NCI-H82 treated with DMSO at 0.1 percent for 48 hours (cell line): ENCODE data around the gene TCERG1L.
"Not testable (repeated sequence)": the region's sequence is repeated elsewhere in the genome, so short reads cannot be mapped to it uniquely, and the experiment has no call there.

Experiments used
- DNase-seq: peaks from one replicate; lab custom pipeline; 2025; ENCODE audit not compliant: unreplicated experiment; lab: John Stamatoyannopoulos, UW

The TCERG1L gene

DNA sequence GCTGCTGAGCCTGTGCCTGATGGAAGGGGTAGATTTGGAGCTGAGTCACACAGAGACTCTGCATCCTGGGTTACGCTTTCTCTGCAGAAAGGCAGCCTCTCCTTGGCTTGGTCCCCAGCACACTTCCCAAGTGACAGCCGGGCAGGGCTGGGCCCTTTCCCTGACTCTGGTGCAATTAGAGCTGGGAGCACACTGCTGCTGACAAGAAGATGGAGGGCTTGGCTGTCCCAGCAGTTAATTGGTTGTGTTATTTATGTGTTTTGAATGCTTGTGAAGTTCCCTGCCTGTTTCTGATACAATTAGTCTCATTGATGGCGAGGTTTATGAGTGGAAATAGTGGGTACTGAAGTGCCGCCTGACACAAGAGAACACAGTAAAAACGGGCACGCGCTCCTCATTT, 123.6 kb downstream of the TCERG1L start:
- no peak for DNase-seq

GRCh38 chr10:131187274-131187673, 124.2 kb downstream of the TCERG1L start:
- DNase-seq, result no peak

GRCh38 chr10:131186547-131187253, 124.8 kb downstream of the TCERG1L start:
- DNase-seq, result no peak

DNA sequence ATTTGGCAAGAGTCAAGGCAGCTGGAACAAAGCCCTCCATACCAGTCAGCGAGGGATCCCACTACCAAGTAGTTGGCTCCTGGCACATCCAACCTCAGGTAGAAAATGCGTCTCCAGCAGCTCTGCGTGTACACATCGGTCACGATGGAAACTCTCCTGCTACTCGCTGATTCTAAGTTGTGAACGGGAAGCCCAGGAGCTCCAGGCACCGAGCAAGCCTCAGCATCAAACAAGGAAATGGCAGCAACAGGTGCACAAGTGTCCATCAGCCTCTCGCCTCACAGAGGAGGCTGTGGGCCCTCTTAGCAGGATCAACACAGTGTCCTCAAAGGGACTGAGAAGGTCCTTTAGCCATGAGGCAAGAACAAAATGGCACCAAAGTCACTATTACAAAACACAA, 127.0 kb downstream of the TCERG1L start:
- DNase-seq, result no peak

GRCh38 chr10:131183546-131184045, 127.9 kb downstream of the TCERG1L start:
- DNase-seq, result no peak

DNA sequence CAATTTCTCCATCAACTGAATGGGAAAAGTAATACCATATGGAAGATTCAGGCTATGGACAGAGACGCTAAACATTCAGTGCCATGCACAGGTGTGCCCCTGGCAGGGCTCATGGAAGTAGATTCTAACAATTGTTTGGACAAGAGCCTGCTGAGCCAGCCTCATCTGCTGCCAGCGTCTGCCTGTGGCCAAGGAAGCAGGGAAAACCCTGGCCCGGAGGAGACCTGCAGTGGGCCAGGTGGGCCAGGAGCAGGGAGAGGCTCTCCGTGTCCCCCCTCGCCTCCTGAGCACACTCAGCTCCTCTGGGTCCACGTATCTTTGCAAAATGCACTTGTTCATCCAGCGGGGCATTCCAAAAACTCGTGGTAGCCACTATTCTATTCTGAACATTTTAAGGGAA, 130.1 kb downstream of the TCERG1L start:
- DNase-seq, result no peak

DNA sequence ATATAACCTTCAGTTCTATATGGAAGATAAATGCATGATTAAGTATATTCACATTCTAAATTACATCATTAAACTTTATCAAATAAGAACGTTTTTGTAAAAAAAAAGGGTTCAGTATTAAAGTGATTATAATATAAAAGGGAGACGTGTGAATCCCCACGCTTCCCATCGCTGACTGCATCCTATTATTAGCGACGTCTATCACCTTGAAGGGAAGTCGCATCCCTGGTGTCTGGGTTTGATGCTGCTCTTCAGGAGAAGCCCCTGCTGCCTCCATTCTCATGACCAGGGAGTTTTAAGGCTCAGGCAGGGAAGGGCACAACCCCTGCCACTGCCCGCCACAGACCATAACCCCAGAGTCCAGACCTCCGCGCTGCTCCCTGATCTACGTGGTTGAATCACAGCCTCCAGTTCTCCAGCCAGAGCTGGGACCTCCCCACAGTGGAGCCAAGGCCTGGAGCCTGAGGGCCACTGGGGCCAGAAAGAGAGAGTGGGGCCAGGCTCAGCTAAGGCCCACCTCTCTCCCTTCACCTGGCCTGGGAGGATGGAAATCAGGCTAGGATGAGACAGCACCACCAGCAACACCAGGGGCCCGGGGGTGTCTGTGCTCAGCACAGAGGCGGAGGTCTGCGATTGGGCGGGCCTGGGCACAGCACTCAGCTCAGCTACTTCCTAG, 130.6 kb downstream of the TCERG1L start:
- no peak for DNase-seq

- DNase-seq, result no peak
These were observed 131.4 kb downstream of the TCERG1L start for GRCh38 chr10:131180086-131180485.

DNA sequence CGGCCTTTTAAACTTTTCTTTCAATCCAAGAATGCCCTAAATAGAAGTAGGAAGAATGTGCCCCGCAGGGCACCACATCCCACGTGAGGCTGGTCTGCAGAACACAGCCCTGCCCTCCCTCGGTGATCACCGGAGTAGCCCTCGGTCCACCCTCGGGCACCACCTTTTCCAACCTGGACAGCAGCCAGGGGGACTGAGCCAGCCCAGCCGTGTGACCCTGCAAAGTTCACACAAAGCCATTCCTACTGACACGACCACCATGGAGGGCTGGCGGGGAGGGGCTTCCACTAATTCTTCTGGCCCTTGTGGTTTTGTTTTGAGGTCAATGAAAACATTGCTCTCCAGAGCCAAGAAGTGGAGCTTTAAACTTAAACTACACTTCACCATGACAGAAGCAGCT, 132.2 kb downstream of the TCERG1L start:
- DNase-seq, result no peak

DNA sequence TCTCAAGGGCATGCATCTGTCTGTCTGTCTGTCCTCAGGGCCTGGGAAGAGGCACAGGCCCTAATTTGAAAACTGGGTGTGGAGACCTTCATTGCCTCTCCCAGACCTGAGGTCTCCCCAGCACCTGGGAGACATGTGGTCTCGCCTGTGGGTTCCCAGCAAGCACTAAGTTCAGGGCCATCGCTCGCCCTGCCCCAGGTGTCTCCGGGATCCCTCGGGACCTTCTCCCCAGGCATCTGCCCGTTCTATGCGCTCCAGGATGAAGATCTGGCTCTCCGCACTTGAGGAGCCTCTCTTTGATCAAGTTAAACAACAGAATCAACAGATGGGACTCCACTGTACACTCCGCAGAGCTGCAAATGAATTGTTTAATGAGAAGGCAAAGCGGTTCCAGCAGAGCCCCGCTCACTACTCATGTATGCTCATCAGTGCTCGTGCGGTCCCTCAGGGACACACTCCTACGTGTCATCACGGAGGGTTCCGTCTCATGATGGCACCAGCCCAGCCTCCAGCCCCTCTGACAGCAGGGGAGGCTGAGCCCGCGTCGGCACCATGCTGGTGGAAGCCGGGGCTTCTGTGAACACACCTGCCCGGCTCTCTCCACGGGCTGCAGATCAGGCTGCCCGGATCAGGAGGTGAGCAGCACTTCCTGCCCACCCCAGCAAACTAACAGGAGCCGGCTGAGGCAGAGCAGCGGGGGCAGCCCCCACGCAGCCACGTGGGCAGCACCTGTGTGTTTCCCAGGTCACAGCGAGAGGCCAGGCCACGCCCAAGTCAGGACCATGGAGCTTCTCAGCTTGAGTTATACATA, 132.8 kb downstream of the TCERG1L start:
- no peak for DNase-seq

DNA sequence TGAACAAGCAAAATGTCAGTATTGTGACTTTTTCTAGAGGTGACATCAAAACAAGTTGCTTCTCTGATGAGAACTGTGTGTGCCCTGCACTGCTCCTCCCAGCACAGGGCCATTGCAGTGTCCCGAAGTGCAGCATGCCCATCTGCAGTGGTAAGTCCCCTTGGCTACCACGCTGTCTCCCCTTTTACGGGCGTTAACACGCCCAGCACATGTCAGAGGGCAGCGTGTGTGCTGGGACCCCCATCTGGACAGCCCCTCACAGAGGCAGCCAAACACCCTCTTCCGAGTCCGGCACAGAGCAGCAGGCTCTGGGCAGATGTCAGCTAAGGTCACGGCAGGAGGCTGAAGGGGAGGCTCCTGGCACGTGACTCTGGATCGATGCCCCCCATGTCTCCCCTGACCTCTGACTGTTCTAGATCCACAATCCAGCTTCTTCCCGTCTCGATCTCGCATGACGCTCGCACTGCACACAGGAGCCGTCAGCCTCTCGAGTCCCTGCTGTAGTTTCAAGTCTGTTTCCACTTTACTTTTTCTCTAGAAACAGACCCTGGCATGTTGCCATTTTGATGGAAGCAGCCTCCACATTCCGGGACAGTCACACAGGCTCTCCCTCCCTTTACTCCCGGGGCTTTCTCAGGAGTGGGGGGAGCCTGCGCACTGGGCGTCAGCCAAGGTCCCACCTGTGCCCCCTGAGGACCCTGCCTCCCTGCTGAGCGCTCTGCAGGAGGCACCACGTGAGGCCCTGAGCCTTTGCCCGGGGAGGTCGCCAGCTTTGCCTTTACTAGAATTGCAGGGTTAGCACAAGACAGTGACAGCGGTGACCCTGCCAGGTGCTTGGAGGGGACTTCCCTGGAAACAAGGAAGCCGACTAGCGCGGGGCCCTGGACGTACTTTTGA, 133.8 kb downstream of the TCERG1L start:
- no peak for DNase-seq

DNA sequence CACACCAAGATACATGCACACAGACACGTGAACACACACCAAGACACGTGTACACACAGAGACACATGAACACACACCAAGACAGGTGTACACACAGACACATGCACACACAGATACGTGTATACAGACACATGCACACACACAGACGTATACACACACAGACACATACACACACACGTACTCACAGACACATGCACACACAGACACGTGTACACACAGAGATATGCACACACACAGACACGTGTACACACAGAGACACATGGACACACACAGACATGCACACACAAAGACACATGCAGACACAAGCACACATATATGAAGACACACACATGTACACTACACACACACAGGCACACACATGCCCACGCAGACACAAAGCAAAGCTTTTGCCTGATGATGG, 134.6 kb downstream of the TCERG1L start:
- no peak for DNase-seq

DNA sequence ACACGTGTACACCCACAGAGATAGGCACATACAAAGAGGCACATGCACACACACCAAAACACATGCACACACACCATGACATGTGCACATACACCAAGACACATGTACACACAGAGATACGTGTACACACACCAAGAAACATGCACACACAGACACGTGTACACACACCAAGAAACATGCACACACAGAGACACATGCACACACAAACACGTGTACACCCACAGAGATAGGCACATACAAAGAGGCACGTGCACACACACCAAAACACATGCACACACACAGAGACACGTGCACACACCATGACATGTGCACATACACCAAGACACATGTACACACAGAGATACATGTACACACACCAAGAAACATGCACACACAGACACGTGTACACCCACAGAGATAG, 135.2 kb downstream of the TCERG1L start:
- not testable (repeated sequence) for DNase-seq

- DNase-seq, result no peak
These were observed 135.6 kb downstream of the TCERG1L start for GRCh38 chr10:131175891-131176290.

DNA sequence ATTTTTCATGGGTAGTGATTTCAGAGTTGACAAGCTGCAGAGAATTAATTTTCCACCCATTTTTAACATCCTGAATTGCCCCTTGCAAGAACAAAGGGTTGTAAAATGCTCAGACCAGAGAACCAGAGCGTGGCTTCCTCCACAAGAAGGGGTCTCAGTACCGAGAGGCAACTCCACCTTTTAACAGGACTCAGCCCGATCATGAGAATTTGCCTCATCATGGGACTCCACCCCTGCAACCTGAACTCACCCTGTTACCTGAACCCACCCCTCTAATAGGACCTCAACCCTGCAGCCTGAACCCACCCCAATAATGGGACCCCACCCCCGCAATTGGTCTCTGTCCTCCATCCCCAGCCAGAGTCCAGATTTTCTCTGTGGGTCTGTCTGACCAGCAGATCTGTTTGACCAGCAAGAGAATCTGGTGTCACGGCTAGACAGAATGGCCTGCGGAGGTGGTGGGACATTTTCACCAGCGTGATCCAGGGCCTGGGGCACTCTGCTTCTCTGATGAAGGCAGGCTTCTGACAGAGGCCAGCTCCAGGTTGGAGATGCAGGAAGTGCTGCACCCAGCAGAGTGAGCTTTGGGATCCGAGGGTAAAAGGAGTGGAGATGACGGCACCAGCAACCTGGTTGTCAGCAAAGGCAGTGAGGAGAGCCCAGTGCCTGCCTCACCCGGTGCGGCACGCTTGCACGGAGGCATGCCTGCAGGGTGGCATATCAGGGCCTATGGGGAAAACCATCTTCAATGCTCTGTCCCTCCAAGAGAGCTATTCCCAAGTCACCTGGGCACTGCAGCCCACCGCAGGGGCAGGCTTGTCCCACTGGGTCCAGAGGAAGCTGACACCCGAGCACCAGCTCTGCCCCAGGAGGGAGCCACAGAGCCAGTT, 136.6 kb downstream of the TCERG1L start:
- DNase-seq, result no peak

DNA sequence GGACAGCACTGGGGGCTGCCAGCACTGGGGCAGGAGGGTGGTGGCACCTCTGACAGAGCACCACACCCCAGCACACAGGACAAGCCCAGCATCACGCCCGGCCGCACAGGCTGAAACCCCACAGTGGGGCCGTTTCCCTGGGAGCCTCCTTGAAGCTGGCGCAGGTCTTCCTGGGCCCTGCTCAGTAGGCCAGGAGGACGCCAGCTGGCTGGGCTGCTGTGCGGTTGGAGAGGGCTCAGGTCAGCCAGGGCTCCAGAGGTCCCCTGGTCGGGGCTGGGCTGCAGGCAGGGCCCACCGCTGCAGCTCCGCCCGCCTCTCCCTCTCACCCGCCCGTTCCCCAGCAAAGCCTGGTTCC, 137.3 kb downstream of the TCERG1L start:
- no peak for DNase-seq

- DNase-seq, result no peak
These were observed 137.9 kb downstream of the TCERG1L start for GRCh38 chr10:131173484-131174210.

DNA sequence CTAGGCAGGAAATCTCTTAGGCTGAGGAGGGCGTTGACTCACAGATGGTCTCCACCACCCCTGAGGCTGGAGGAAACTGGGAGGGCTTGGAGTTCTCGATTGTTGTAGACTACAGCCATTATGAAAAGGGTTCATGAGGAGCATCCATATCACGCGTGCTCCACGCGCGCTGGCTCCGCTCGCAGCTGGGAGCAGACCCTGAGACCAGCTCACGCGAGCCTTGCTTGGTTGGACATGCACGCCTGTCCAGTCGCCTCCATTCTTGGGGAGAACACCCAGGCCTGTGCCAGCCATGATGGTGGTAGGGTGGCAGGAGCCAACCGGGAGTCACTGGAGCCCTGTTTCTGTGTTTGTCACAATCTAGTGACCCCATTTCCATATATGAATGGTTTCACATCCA, 139.1 kb downstream of the TCERG1L start:
- DNase-seq, result no peak

DNA sequence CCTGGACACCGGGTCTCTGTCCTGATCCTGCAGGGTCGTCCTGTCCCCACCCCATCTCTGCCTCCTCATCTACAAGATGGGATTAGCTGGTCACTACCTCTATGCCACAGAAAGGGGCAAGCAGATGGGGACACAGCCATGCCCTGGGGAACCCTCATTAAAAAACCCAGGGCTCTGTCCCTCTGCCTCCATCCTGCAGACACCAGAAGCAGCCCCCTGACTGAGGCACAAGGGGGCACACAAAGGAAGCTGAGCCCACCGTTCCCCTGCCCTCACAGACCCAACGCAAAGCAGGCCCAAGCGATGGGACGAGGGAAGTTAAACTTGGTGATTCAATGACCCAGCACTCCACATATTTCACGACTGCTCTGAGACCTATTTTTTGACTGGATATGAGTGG, 142.4 kb downstream of the TCERG1L start:
- no peak for DNase-seq
